ENCODE measurements around the gene LRP6.

- TF ChIP-seq GATA3 (IDR thresholded peaks at IDR 0.05; ENCODE audit: low read depth, low read length) (no peak), GATA2 (IDR thresholded peaks at IDR 0.05; ENCODE audit: low read depth, low read length) (no peak)
These were observed 196.9 kb downstream of the LRP6 start for GRCh38 chr12:12069821-12070548.

Data from SH-SY5Y (cell line).